ENCODE measurements around the gene PDE7B. TPM values are rescaled to one million over a fixed set of nuclear protein-coding genes. Genes with fewer than 3 reads are reported as not detected.

The PDE7B gene
- total and polyA plus RNA-seq, 2 of the 8 experiments (the other 6 are each of a cell fraction or from before 2014, with no cell fraction given) = not detected

DNA sequence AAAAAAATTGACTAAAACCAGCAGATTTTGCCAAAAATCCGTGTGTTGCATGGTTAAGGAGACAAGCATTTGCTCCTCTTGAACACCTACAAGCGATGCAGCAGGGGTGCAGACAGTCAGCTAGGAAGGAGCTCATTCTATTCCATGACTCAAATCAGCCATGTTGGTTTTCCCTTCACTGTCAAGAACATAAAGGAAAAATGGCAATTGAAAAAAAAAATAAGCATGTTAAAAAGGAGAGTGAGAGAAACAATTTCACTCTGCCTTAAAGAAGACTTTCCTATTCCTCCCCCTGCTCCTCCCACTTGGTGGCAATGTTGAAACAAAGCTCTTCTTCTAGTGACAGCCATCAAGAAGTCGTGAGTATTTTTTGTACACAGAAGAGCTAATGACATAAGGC lies 283.2 kb downstream of the PDE7B start:
- no peak overlapping the region for H2BK15ac ChIP-seq (ENCODE audit: low read length)
- H3K4me2 ChIP-seq (ENCODE audit: insufficient read depth in 1 of 2, low read depth in 2 of 2, low read length in 2 of 2) = no peak overlapping the region
- no peak overlapping the region for H2BK120ac ChIP-seq (replicated peaks; ENCODE audit: low read depth, low read length)
- WGBS, 2 experiments (ENCODE audit: extremely low coverage in 1 of 2, insufficient coverage in 1 of 2, insufficient read length in 1 of 2, insufficient replicate concordance in 2 of 2, low coverage in 1 of 2, low lambda C conversion rate in 2 of 2, missing lambda C conversion rate in 1 of 2) = 91% methylated on average over 3 of the region's 3 CpGs; no CpG with 5 or more reads in 1 of the 2 experiments
- H3K18ac ChIP-seq (ENCODE audit: extremely low read depth, low read length) = no peak overlapping the region
- H2BK20ac ChIP-seq (ENCODE audit: low read length) = no peak overlapping the region
- TF ChIP-seq SUZ12 (IDR thresholded peaks at IDR 0.05; ENCODE audit: low read length) (no peak), MAFK (IDR thresholded peaks at IDR 0.05; ENCODE audit: low read depth, low read length) (no peak), ASH2L (IDR thresholded peaks at IDR 0.05; ENCODE audit: low read length) (no peak), KDM5A (IDR thresholded peaks at IDR 0.05; ENCODE audit: low read length) (no peak)
- no peak for FAIRE-seq
- no peak overlapping the region for H2AK5ac ChIP-seq (ENCODE audit: low read depth, low read length)
- DNase-seq (ENCODE audit: low read depth in 1 of 2, low spot score in 2 of 2) = no peak
- ChIA-PET CTCF (ENCODE audit: partially characterized antibody) (interaction anchor here (0.6 to 1.5 kb wide), 3 partner anchors 80 to 175 kb away, joined by 3 to 7 read pairs (median 4); no protein-coding TSS in a partner anchor), POLR2A (ENCODE audit: partially characterized antibody) (no interaction called here)
- H3K9me3 ChIP-seq (ENCODE audit: insufficient read depth in 2 of 2, low read depth in 1 of 2, low read length in 1 of 2) = no peaks in the 10 kb centered on the region
- no peak overlapping the region for H4K8ac ChIP-seq (ENCODE audit: extremely low read depth, insufficient read depth, low read length)
- no peak overlapping the region for H3K56ac ChIP-seq (replicated peaks; ENCODE audit: insufficient read length, low read depth, low read length)
- H3K4ac ChIP-seq (replicated peaks; ENCODE audit: insufficient read length, low read depth, low read length) = no peak overlapping the region
- no peaks in the 10 kb centered on the region for H4K20me1 ChIP-seq (replicated peaks in 1 of 2; ENCODE audit: control insufficient read depth in 1 of 2, insufficient read depth in 2 of 2, low read length in 2 of 2)
- no peak overlapping the region for H3K14ac ChIP-seq (ENCODE audit: insufficient read length)
- H4K91ac ChIP-seq (replicated peaks; ENCODE audit: insufficient read length, low read length) = no peak overlapping the region
- H3K79me1 ChIP-seq (ENCODE audit: low read depth, low read length) = no peaks in the 10 kb centered on the region
- H3K27ac ChIP-seq (ENCODE audit: low read depth, low read length) = no peak overlapping the region
- no peak overlapping the region for H4K5ac ChIP-seq (ENCODE audit: insufficient read length, low read depth, low read length)
- H3K27me3 ChIP-seq (replicated peaks in 1 of 4; ENCODE audit: control insufficient read depth in 3 of 4, extremely low read depth in 1 of 4, insufficient read depth in 3 of 4, low read length in 3 of 4) = no peaks in the 10 kb centered on the region
- no peaks in the 10 kb centered on the region for H3K23me2 ChIP-seq (ENCODE audit: low read depth, low read length)
- H2BK5ac ChIP-seq (ENCODE audit: low read depth, low read length) = no peak overlapping the region
- H2BK12ac ChIP-seq (ENCODE audit: low read depth, low read length) = no peak overlapping the region
- H3K9ac ChIP-seq (replicated peaks in 1 of 4; ENCODE audit: extremely low read depth in 1 of 4, low read depth in 3 of 4, low read length in 3 of 4) = no peak overlapping the region
- H2AFZ ChIP-seq (ENCODE audit: low read length) = no peak overlapping the region
- no peaks in the 10 kb centered on the region for H3K4me1 ChIP-seq (replicated peaks in 1 of 4; ENCODE audit: control insufficient read depth in 3 of 4, insufficient read depth in 4 of 4, low read length in 3 of 4)
- no peaks in the 10 kb centered on the region for H3K79me2 ChIP-seq (ENCODE audit: control insufficient read depth in 1 of 2, insufficient read depth in 2 of 2, low read length in 2 of 2)
- H3K36me3 ChIP-seq (ENCODE audit: control insufficient read depth in 2 of 4, insufficient read depth in 4 of 4, low read length in 3 of 4) = no peaks in the 10 kb centered on the region
- H3K4me3 ChIP-seq (ENCODE audit: extremely low read depth in 1 of 4, insufficient read depth in 2 of 4, low read depth in 3 of 4, low read length in 4 of 4) = no peak overlapping the region
- H3K23ac ChIP-seq (ENCODE audit: insufficient read length) = no peak overlapping the region

Data from H1 (cell line).